Endothelial cell of umbilical vein (primary cell): Measurements from ENCODE around the gene PRKG1. TPM values are rescaled to one million over a fixed set of nuclear protein-coding genes. Genes with fewer than 3 reads are reported as not detected.

Source experiments
- BruUV-seq: library from RNA; stranded (reverse); fragments of 400-500 nt; replicated peaks from 2 replicates; lab custom pipeline; 2021; lab: Mats Ljungman, UMichigan
- CTCF ChIA-PET: fragments of 300-600, 350-600 bp; sonication (Branson Sonifier 250); formaldehyde crosslinking; loops from one replicate; lab custom pipeline; 2021; ENCODE audit warnings: antibody characterized with exemption, inconsistent platforms; lab: Charles Lee
- POLR2A ChIA-PET: fragments of 300-600, 350-600 bp; sonication (Branson Sonifier 250); formaldehyde crosslinking; loops from one replicate; lab custom pipeline; 2021; ENCODE audit warnings: antibody characterized with exemption, inconsistent platforms; lab: Charles Lee
- DNase-seq: peaks from one replicate; pipeline ENCODE4 v3.0.0-alpha.2; 2011; ENCODE audit warnings: low read depth, low spot score
- FAIRE-seq: peaks from 2 replicates; lab custom pipeline; 2011; peaks lifted over from hg19 to GRCh38; lab: Jason Lieb, UNC
- H2AFZ ChIP-seq: 2 replicates; pipeline ENCODE4 v1.6.0; 2012; ENCODE audit warnings: low read depth, low read length, control low read depth, inconsistent platforms
- H3K27ac ChIP-seq: 2 replicates; pipeline ENCODE4 v1.5.1; 2011; ENCODE audit warnings: low read depth, mild to moderate bottlenecking, control low read depth, low read length, moderate library complexity; ENCODE audit not compliant: insufficient read depth
- H3K27me3 ChIP-seq, 2 experiments: 2 replicates each; pipeline versions ENCODE4 v1.6.0 to v1.6.1; 2011; ENCODE audit warnings: low read length in 2 of 2, mixed read lengths in 1 of 2; ENCODE audit not compliant: control insufficient read depth in 2 of 2, insufficient read depth in 2 of 2
- H3K36me3 ChIP-seq, 2 experiments: 2 replicates in 1 of 2; 3 replicates in 1 of 2; pipeline ENCODE4 v1.5.1; 2011; ENCODE audit warnings: low read length in 2 of 2, mild to moderate bottlenecking in 1 of 2, moderate library complexity in 1 of 2; ENCODE audit not compliant: control insufficient read depth in 2 of 2, insufficient read depth in 2 of 2; ENCODE audit errors: extremely low read depth in 1 of 2
- H3K4me1 ChIP-seq: 3 replicates; pipeline ENCODE4 v1.5.1; 2011; ENCODE audit warnings: mild to moderate bottlenecking, low read length; ENCODE audit not compliant: control insufficient read depth, insufficient read depth; ENCODE audit errors: extremely low read depth
- H3K4me2 ChIP-seq: 2 replicates; pipeline ENCODE4 v1.6.1; 2011; ENCODE audit warnings: low read length, control low read depth, mixed read lengths; ENCODE audit not compliant: insufficient read depth
- H3K4me3 ChIP-seq, 3 experiments: fragments of 200-600 bp in 1 of 3; sonication (generic), shearing (Covaris generic) in 1 of 3; replicated peaks in 1 of 3; 2 replicates each; pipeline ENCODE4 v1.5.1; 2011 to 2016; ENCODE audit warnings: control low read depth in 3 of 3, low read length in 3 of 3, mild to moderate bottlenecking in 2 of 3, inconsistent platforms in 1 of 3, low read depth in 1 of 3, moderate library complexity in 1 of 3; ENCODE audit not compliant: insufficient read depth in 1 of 3
- H3K79me2 ChIP-seq: 2 replicates; pipeline ENCODE4 v1.6.0; 2012; ENCODE audit warnings: low read length, inconsistent platforms; ENCODE audit not compliant: control insufficient read depth, insufficient read depth
- H3K9ac ChIP-seq: replicated peaks from 2 replicates; pipeline ENCODE3; 2011; ENCODE audit warnings: low read length, control low read depth; ENCODE audit not compliant: insufficient read depth; ENCODE audit errors: extremely low read depth
- H3K9me1 ChIP-seq: replicated peaks from 3 replicates; pipeline ENCODE4 v1.6.0; 2011; ENCODE audit warnings: mild to moderate bottlenecking, low read length; ENCODE audit not compliant: control insufficient read depth, insufficient read depth; ENCODE audit errors: extremely low read depth
- H3K9me3 ChIP-seq: replicated peaks from 2 replicates; pipeline ENCODE4 v1.5.1; 2012; ENCODE audit warnings: low read length, inconsistent platforms; ENCODE audit not compliant: control insufficient read depth, insufficient read depth
- H4K20me1 ChIP-seq: replicated peaks from 2 replicates; pipeline ENCODE3; 2011; ENCODE audit warnings: mild to moderate bottlenecking, low read length; ENCODE audit not compliant: control insufficient read depth, insufficient read depth; ENCODE audit errors: extremely low read depth
- EZH2 ChIP-seq: IDR thresholded peaks from 2 replicates; pipeline ENCODE4 v1.6.1; 2012; ENCODE audit warnings: borderline replicate concordance, low read depth, mild to moderate bottlenecking, moderate library complexity, low read length, inconsistent platforms; ENCODE audit not compliant: severe bottlenecking
- FOS ChIP-seq: IDR thresholded peaks from 2 replicates; pipeline ENCODE4 v1.6.1; 2011; ENCODE audit warnings: mild to moderate bottlenecking, low read length, moderate library complexity, borderline replicate concordance; ENCODE audit not compliant: insufficient read depth
- GATA2 ChIP-seq: IDR thresholded peaks from 2 replicates; pipeline ENCODE4 v1.7.0; 2011; ENCODE audit warnings: low read depth, mild to moderate bottlenecking, moderate library complexity, mixed read lengths, low read length; ENCODE audit not compliant: insufficient read length, insufficient read depth
- JUN ChIP-seq: IDR thresholded peaks from 2 replicates; pipeline ENCODE4 v1.6.1; 2011; ENCODE audit warnings: borderline replicate concordance, low read depth; ENCODE audit not compliant: insufficient read length, insufficient read depth
- MAX ChIP-seq: IDR thresholded peaks from 2 replicates; pipeline ENCODE4 v1.6.1; 2011; ENCODE audit not compliant: insufficient read depth, insufficient read length
- MYC ChIP-seq: IDR thresholded peaks from one replicate; pipeline ENCODE4 v1.6.1; 2011; ENCODE audit warnings: mild to moderate bottlenecking, low read depth, low read length
- POLR2A ChIP-seq: IDR thresholded peaks from 2 replicates; pipeline ENCODE4 v1.6.1; 2012; ENCODE audit warnings: low read depth, mild to moderate bottlenecking, control low read depth, low read length
- POLR2AphosphoS5 ChIP-seq: IDR thresholded peaks from 2 replicates; pipeline ENCODE4 v1.6.1; 2012; ENCODE audit warnings: low read depth, mild to moderate bottlenecking, control low read depth, low read length, moderate library complexity; ENCODE audit not compliant: insufficient read depth
- dilution Hi-C: fragments of 300-500 bp; cut with MboI; formaldehyde crosslinking; loops from one replicate; pipeline ENCODE4 v1.15.0; 2019; ENCODE audit warnings: low sequenced_read_pairs; ENCODE audit not compliant: extremely low pct_ligation_motif_present
- intact Hi-C: fragments of 100-400 bp; cut with micrococcal nuclease; formaldehyde crosslinking; loops from one replicate; pipeline ENCODE4 v1.10.0; 2022
- polyA plus RNA-seq, 4 experiments: library from polyadenylated mRNA; depleted of rRNA in 3 of 4; stranded (reverse) in 3 of 4; unstranded in 1 of 4; fragments of >200 nt; gene quantifications; 2 replicates each; pipeline versions ENCODE4 v1.2.1 to v1.2.3, GENCODE V29; 2011 to 2012; ENCODE audit warnings: missing spikeins in 1 of 4
- total RNA-seq: library from RNA; stranded (reverse); gene quantifications from 2 replicates; pipeline ENCODE4 v1.2.3, GENCODE V29; 2021
- TF ChIP-seq, protein P1 (sequence below), 2 donors: IDR thresholded peaks; 1 replicate in 1 of 2; 2 replicates in 1 of 2; pipeline ENCODE4 v1.5.1; 2011; ENCODE audit warnings: low read length in 2 of 2, mild to moderate bottlenecking in 2 of 2, moderate library complexity in 2 of 2, control low read depth in 1 of 2, inconsistent platforms in 1 of 2, low read depth in 1 of 2; ENCODE audit not compliant: insufficient read depth in 1 of 2; ENCODE audit errors: extremely low read depth in 1 of 2

Gene PRKG1
- total and polyA plus RNA-seq, 2 donors (not counting 3 experiments of a cell fraction or from before 2014, with no cell fraction given): 0.01 to 0.18 TPM

DNA sequence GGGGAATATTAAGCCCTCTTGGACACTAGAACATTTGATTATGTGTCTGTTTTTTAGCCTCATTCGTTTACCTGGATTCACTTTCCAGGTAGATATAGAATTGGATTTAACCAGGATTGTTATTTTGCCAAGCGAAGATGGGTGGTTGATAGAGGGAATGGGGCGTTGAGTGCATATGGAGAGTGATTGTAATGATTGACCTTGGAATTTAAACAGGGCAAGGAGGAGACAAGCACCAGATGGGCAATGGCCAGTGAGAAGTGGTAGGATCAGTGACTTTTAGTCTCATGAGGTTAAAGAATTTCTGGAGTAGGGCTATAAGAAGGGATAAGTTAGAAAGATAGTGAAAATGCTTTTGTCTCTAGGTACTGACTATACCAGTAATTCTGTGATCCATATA, 836.3 kb downstream of the PRKG1 start:
- Histone ChIP-seq H3K79me2 (no peaks in the 10 kb centered on the region), H3K4me3 (no peak overlapping the region), H3K4me2 (no peak overlapping the region), H3K4me1 (no peaks in the 10 kb centered on the region), H4K20me1 (no peaks in the 10 kb centered on the region), H3K27me3 (no peaks in the 10 kb centered on the region), H3K36me3 (no peaks in the 10 kb centered on the region), H3K9me1 (no peaks in the 10 kb centered on the region), H2AFZ (no peak overlapping the region), H3K9ac (no peak overlapping the region), H3K27ac (no peak overlapping the region), H3K9me3 (no peaks in the 10 kb centered on the region)
- BruUV-seq: no TSS peak
- dilution Hi-C loops (no loop called here), intact Hi-C loops (no loop called here)
- CTCF ChIA-PET: interaction anchor here (1.6 kb wide), 1 partner anchor 28 kb away, joined by 4 read pairs; no protein-coding TSS in a partner anchor
- DNase-seq: no peak
- no peak for FAIRE-seq
- TF ChIP-seq MAX: no peak
- TF ChIP-seq MYC: no peak
- TF ChIP-seq FOS: no peak
- TF ChIP-seq JUN: no peak
- TF ChIP-seq, protein P1, sequence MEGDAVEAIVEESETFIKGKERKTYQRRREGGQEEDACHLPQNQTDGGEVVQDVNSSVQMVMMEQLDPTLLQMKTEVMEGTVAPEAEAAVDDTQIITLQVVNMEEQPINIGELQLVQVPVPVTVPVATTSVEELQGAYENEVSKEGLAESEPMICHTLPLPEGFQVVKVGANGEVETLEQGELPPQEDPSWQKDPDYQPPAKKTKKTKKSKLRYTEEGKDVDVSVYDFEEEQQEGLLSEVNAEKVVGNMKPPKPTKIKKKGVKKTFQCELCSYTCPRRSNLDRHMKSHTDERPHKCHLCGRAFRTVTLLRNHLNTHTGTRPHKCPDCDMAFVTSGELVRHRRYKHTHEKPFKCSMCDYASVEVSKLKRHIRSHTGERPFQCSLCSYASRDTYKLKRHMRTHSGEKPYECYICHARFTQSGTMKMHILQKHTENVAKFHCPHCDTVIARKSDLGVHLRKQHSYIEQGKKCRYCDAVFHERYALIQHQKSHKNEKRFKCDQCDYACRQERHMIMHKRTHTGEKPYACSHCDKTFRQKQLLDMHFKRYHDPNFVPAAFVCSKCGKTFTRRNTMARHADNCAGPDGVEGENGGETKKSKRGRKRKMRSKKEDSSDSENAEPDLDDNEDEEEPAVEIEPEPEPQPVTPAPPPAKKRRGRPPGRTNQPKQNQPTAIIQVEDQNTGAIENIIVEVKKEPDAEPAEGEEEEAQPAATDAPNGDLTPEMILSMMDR (IDR thresholded peaks at IDR 0.05; ENCODE audit: extremely low read depth in 1 of 2, insufficient read depth in 1 of 2, low read depth in 1 of 2, low read length in 2 of 2): no peak
- POLR2A ChIA-PET: no interaction called here

- Histone ChIP-seq H3K4me1 (no peaks in the 10 kb centered on the region), H3K9ac (no peak overlapping the region), H3K79me2 (no peaks in the 10 kb centered on the region), H3K9me3 (no peaks in the 10 kb centered on the region), H3K4me3 (no peak overlapping the region), H3K27me3 (no peaks in the 10 kb centered on the region), H3K4me2 (no peak overlapping the region), H2AFZ (no peak overlapping the region), H4K20me1 (no peaks in the 10 kb centered on the region), H3K36me3 (no peaks in the 10 kb centered on the region), H3K27ac (no peak overlapping the region), H3K9me1 (no peaks in the 10 kb centered on the region)
- TF ChIP-seq MYC (no peak), GATA2 (no peak), FOS (no peak), JUN (no peak), EZH2 (no peak), MAX (no peak), POLR2AphosphoS5 (no peak), POLR2A (no peak)
- TF ChIP-seq, protein P1 (IDR thresholded peaks at IDR 0.05; ENCODE audit: extremely low read depth in 1 of 2, insufficient read depth in 1 of 2, low read depth in 1 of 2, low read length in 2 of 2): no peak
- dilution Hi-C loops: no loop called here
- POLR2A ChIA-PET: no interaction called here
- FAIRE-seq (no peak), DNase-seq (no peak)
- intact Hi-C loops: no loop called here
- CTCF ChIA-PET: interaction anchor here (0.6 to 1.6 kb wide), 2 partner anchors 29 to 801 kb away, joined by 4 read pairs; no protein-coding TSS in a partner anchor
- no TSS peak for BruUV-seq
These were observed 837.4 kb downstream of the PRKG1 start for GRCh38 chr10:51911723-51912122.
